Activated T-cell treated with anti-CD3 and anti-CD28 coated beads for 4 hours (primary cell): ENCODE measurements around the gene MICALL2.

ENCODE experiments used
- DNase-seq: peaks from one replicate; pipeline ENCODE4 v3.0.0-alpha.2; 2020

Gene MICALL2

GRCh38 chr7:1388021-1388702 lies 71.1 kb downstream of the MICALL2 start:
- DNase-seq = no peak

DNA sequence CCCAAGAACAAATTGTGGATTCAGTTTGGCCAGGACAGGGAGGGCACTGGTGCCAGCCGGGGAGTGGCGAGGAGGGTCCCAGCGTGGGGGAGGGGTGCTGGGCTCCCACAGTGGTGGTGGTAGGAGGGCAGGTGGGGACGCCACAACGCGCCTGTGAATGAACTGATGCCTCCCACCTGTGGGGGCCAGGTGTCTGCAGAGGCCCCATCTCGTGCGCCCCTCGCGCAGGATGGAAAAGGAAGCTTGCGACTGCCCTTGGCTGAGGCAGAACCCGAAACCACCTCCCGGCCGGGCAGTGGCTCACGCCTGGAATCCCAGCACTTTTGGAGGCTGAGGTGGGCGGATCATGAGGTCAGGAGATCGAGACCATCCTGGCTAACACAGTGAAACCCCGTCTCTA lies 72.0 kb downstream of the MICALL2 start:
- no peak for DNase-seq

- DNase-seq = no peak
Observed at GRCh38 chr7:1386623-1387220, 72.5 kb downstream of the MICALL2 start.

- no peak for DNase-seq
Observed at GRCh38 chr7:1385809-1386622, 73.3 kb downstream of the MICALL2 start.

- no peak for DNase-seq
Observed at GRCh38 chr7:1385086-1385808, 74.0 kb downstream of the MICALL2 start.
